A549 (cell line): ENCODE results near the gene AMZ1.
"Not testable (repeated sequence)": the region's sequence is repeated elsewhere in the genome, so short reads cannot be mapped to it uniquely, and the experiment has no call there.

ENCODE experiments used
- CEBPB ChIP-seq, 2 experiments: fragments of >200 bp in 1 of 2; sonication (Bioruptor Twin) in 1 of 2; formaldehyde crosslinking in 1 of 2; IDR thresholded peaks; 2 replicates each; pipeline ENCODE4 v1.6.1; 2012 to 2016
- CHD4 ChIP-seq: fragments of 200-600 bp; sonication (generic); IDR thresholded peaks from 2 replicates; pipeline ENCODE4 v1.6.1; 2016; ENCODE audit warnings: antibody characterized with exemption, mild to moderate bottlenecking, borderline replicate concordance
- CTCF ChIP-seq: fragments of >200 bp; sonication (Bioruptor Twin); formaldehyde crosslinking; IDR thresholded peaks from 3 replicates; pipeline ENCODE4 v1.5.1; 2016
- E2F6 ChIP-seq: IDR thresholded peaks from 2 replicates; pipeline ENCODE4 v1.6.1; 2012; ENCODE audit warnings: low read depth, borderline replicate concordance
- EP300 ChIP-seq, 2 experiments: fragments of >200 bp; sonication (Bioruptor Twin); formaldehyde crosslinking; IDR thresholded peaks; 2 replicates in 1 of 2; 3 replicates in 1 of 2; pipeline ENCODE4 v1.6.1; 2016 to 2017
- FOSL2 ChIP-seq, 2 experiments: fragments of 450-650 bp in 1 of 2; fragments of >200 bp in 1 of 2; sonication (Bioruptor Twin) in 1 of 2; formaldehyde crosslinking; IDR thresholded peaks; 2 replicates each; pipeline versions ENCODE4 v1.5.0 to v1.6.1; 2016 to 2020; ENCODE audit warnings: mild to moderate bottlenecking in 1 of 2, moderate library complexity in 1 of 2
- MAFK ChIP-seq: fragments of 450-650 bp; IDR thresholded peaks from 2 replicates; pipeline ENCODE4 v1.6.1; 2014; ENCODE audit not compliant: partially characterized antibody
- NR3C1 ChIP-seq: fragments of >200 bp; sonication (Bioruptor Twin); formaldehyde crosslinking; IDR thresholded peaks from 3 replicates; pipeline ENCODE4 v1.6.1; 2017
- POLR2A ChIP-seq: IDR thresholded peaks from 2 replicates; pipeline ENCODE4 v1.6.1; 2012; ENCODE audit warnings: mild to moderate bottlenecking, low read length
- RAD21 ChIP-seq, 2 experiments: fragments of >200 bp in 1 of 2; sonication (Bioruptor Twin) in 1 of 2; formaldehyde crosslinking in 1 of 2; IDR thresholded peaks in 1 of 2; conservative IDR thresholded peaks in 1 of 2; 2 replicates in 1 of 2; 3 replicates in 1 of 2; pipeline ENCODE4 v1.6.1; 2012 to 2018; ENCODE audit warnings: inconsistent platforms in 1 of 2
- RFX5 ChIP-seq: fragments of 450-650 bp; IDR thresholded peaks from 2 replicates; pipeline ENCODE4 v1.7.1; 2014; ENCODE audit warnings: antibody characterized with exemption, mild to moderate bottlenecking, moderate library complexity
- SMC3 ChIP-seq: fragments of >200 bp; sonication (Bioruptor Twin); formaldehyde crosslinking; IDR thresholded peaks from 3 replicates; pipeline ENCODE4 v1.6.1; 2018; ENCODE audit warnings: inconsistent platforms
- SREBF2 ChIP-seq: fragments of 450-650 bp; IDR thresholded peaks from 2 replicates; pipeline ENCODE4 v1.6.1; 2014; ENCODE audit warnings: mild to moderate bottlenecking, moderate library complexity
- ZFP36 ChIP-seq: fragments of 450-650 bp; IDR thresholded peaks from 2 replicates; pipeline ENCODE4 v1.6.1; 2014; ENCODE audit warnings: borderline replicate concordance; ENCODE audit not compliant: partially characterized antibody

DNA sequence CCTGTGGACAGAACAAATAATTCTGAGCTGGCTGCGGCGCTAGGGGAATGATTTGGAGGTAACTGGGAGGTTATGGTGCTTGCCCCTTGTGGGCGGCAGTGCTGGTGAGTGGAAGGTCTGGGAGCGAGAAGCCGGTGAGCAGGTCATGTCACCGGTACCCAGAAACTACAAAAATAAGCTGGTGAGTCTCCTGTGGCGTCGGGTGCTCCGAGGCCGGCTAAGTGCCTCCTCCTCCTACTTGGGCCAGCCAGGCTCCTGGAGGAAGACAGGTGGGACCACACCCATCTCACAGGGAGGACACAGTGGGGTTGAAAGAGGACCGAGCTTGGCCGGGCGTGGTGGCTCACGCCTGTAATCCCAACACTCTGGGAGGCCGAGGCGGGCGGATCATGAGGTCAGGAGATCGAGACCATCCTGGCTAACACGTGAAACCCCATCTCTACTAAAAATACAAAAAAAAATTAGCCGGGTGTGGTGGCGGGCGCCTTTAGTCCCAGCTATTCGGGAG lies 4.0 kb downstream of the AMZ1 start:
- TF ChIP-seq ZFP36; CTCF; NR3C1; SMC3; RAD21 (conservative IDR thresholded peaks at IDR 0.05 in 1 of 2, IDR thresholded peaks at IDR 0.05 in 1 of 2); E2F6; SREBF2; CHD4; POLR2A; EP300 (IDR thresholded peaks at IDR 0.05); RFX5; MAFK; CEBPB (IDR thresholded peaks at IDR 0.05); FOSL2 (IDR thresholded peaks at IDR 0.05); FOSL2 (CRISPR knock-in tag; IDR thresholded peaks at IDR 0.05): not testable (repeated sequence)
